Smooth muscle cell (in vitro differentiated cells): ENCODE data around the gene EIF4E2. TPM values are rescaled to one million over a fixed set of nuclear protein-coding genes. Genes with fewer than 3 reads are reported as not detected.

Experiments used
- DNase-seq: peaks from one replicate; lab custom pipeline; 2025; ENCODE audit not compliant: unreplicated experiment; lab: John Stamatoyannopoulos, UW
- H2AFZ ChIP-seq: fragments of 200-600 bp; sonication (generic); 2 replicates; pipeline ENCODE4 v1.6.0; 2016; ENCODE audit warnings: antibody characterized with exemption, low read depth, mild to moderate bottlenecking
- H3F3A ChIP-seq: fragments of 200-600 bp; sonication (generic); 2 replicates; pipeline ENCODE4 v1.6.0; 2017; ENCODE audit warnings: antibody characterized with exemption, low read depth
- H3K27ac ChIP-seq: fragments of 200-600 bp; sonication (generic); 2 replicates; pipeline ENCODE4 v1.5.1; 2016; ENCODE audit warnings: low read depth, mild to moderate bottlenecking
- H3K27me3 ChIP-seq: fragments of 200-600 bp; sonication (generic); 2 replicates; pipeline ENCODE4 v1.6.1; 2016; ENCODE audit warnings: low read depth, mild to moderate bottlenecking
- H3K36me3 ChIP-seq: fragments of 200-600 bp; sonication (generic); 2 replicates; pipeline ENCODE4 v1.5.1; 2016; ENCODE audit warnings: low read depth
- H3K4me1 ChIP-seq: fragments of 200-600 bp; sonication (generic); 2 replicates; pipeline ENCODE4 v1.5.1; 2016; ENCODE audit warnings: low read depth
- H3K4me2 ChIP-seq: fragments of 200-600 bp; sonication (generic); 2 replicates; pipeline ENCODE4 v1.6.0; 2016; ENCODE audit warnings: mild to moderate bottlenecking
- H3K4me3 ChIP-seq: fragments of 200-600 bp; sonication (generic); 2 replicates; pipeline ENCODE4 v1.5.1; 2016; ENCODE audit warnings: mild to moderate bottlenecking
- H3K79me2 ChIP-seq: fragments of 200-600 bp; sonication (generic); 2 replicates; pipeline ENCODE4 v1.6.0; 2016; ENCODE audit warnings: low read depth, mild to moderate bottlenecking
- H3K9ac ChIP-seq: fragments of 200-600 bp; sonication (generic); 2 replicates; pipeline ENCODE4 v1.6.0; 2016; ENCODE audit warnings: low read depth
- H3K9me3 ChIP-seq: fragments of 200-600 bp; sonication (generic); replicated peaks from 2 replicates; pipeline ENCODE4 v1.5.1; 2016; ENCODE audit warnings: low read depth
- H4K20me1 ChIP-seq: fragments of 200-600 bp; sonication (generic); 2 replicates; pipeline ENCODE4 v1.6.0; 2016; ENCODE audit warnings: low read depth
- CTCF ChIP-seq: fragments of 200-600 bp; sonication (generic); IDR thresholded peaks from 2 replicates; pipeline ENCODE4 v1.5.1; 2017; ENCODE audit warnings: borderline replicate concordance, mild to moderate bottlenecking, antibody characterized with exemption; ENCODE audit not compliant: insufficient read depth, poor library complexity, severe bottlenecking
- WGBS: methylation state at CpG from one replicate; pipeline ENCODE4 v1.1.7; 2016; ENCODE audit warnings: low lambda C conversion rate; 5-methylcytosine and 5-hydroxymethylcytosine counted together
- polyA plus RNA-seq: library from polyadenylated mRNA; unstranded; fragments of >200 nt; fragmentation: Nextera tagmentation; extraction: Ambion mirVana; gene quantifications from 2 replicates; pipeline ENCODE4 v1.2.1, GENCODE V29; 2016
- total RNA-seq: library from RNA; depleted of rRNA; stranded (reverse); fragments of >200 nt; gene quantifications from 2 replicates; pipeline ENCODE4 v1.2.3, GENCODE V29; 2014

The EIF4E2 gene
- total and polyA plus RNA-seq, 2 experiments from 2014 or later: 83.1 to 189 TPM

- no peak for DNase-seq
- Histone ChIP-seq H3K36me3 (no peaks in the 10 kb centered on the region), H3K4me2 (no peak overlapping the region), H3K9me3 (no peaks in the 10 kb centered on the region), H3K79me2 (peaks cover 6% of the 10 kb centered on the region), H3K4me1 (peaks cover 6% of the 10 kb centered on the region), H2AFZ (no peak overlapping the region), H4K20me1 (peaks cover 7% of the 10 kb centered on the region), H3K27me3 (no peaks in the 10 kb centered on the region), H3K4me3 (no peak overlapping the region), H3K27ac (no peak overlapping the region), H3F3A (no peaks in the 10 kb centered on the region), H3K9ac (no peak overlapping the region)
- TF ChIP-seq CTCF: no peak
- 94% methylated on average over 20 of the region's 20 CpGs for WGBS
Measured at GRCh38 chr2:232542715-232543467, 7.6 kb upstream of the EIF4E2 start.

- Histone ChIP-seq H3K9ac (no peak overlapping the region), H3F3A (no peaks in the 10 kb centered on the region), H3K79me2 (peaks cover 11% of the 10 kb centered on the region), H3K27me3 (no peaks in the 10 kb centered on the region), H2AFZ (no peak overlapping the region), H3K4me2 (no peak overlapping the region), H3K36me3 (no peaks in the 10 kb centered on the region), H3K27ac (no peak overlapping the region), H3K9me3 (no peaks in the 10 kb centered on the region), H3K4me3 (no peak overlapping the region), H3K4me1 (peaks cover 6% of the 10 kb centered on the region), H4K20me1 (peaks cover 7% of the 10 kb centered on the region)
- TF ChIP-seq CTCF: no peak
- WGBS: 94% methylated on average over 14 of the region's 14 CpGs
- DNase-seq: no peak
Measured at GRCh38 chr2:232543491-232543890, 7.0 kb upstream of the EIF4E2 start.

- Histone ChIP-seq H2AFZ (no peak overlapping the region), H3K9me3 (no peaks in the 10 kb centered on the region)
- no peak for DNase-seq
Measured at GRCh38 chr2:232543928-232544631, 6.4 kb upstream of the EIF4E2 start.

More at GRCh38 chr2:232543928-232544631, 6.4 kb upstream of the EIF4E2 start:
- H3K27me3 ChIP-seq: no peaks in the 10 kb centered on the region
- TF ChIP-seq CTCF: no peak
- no peak overlapping the region for H3K27ac ChIP-seq
- H3K4me2 ChIP-seq: no peak overlapping the region
- H3K36me3 ChIP-seq: no peaks in the 10 kb centered on the region
- peaks cover 7% of the 10 kb centered on the region for H4K20me1 ChIP-seq
- peaks cover 6% of the 10 kb centered on the region for H3K4me1 ChIP-seq
- H3K9ac ChIP-seq: no peak overlapping the region
- 93% methylated on average over 19 of the region's 19 CpGs for WGBS
- no peak overlapping the region for H3K4me3 ChIP-seq
- H3F3A ChIP-seq: no peaks in the 10 kb centered on the region
- H3K79me2 ChIP-seq: peaks cover 17% of the 10 kb centered on the region
